Measurements from ENCODE around the gene SKI.

- TF ChIP-seq CTCF (IDR thresholded peaks at IDR 0.05; ENCODE audit: low read length) (no peak), EZH2 (optimal IDR thresholded peaks at IDR 0.05; ENCODE audit: low read depth, low read length) (no peak), EZH2phosphoT487 (IDR thresholded peaks at IDR 0.05; ENCODE audit: low read length) (no peak)
These were observed 11.4 kb downstream of the SKI start for GRCh38 chr1:2239384-2239985.

Measured in MM.1S (cell line).